ENCODE measurements around the gene MID1.

Gene MID1

GRCh38 chrX:10450229-10450958 is 170.0 kb downstream of the MID1 start:
- H3K36me3 ChIP-seq (ENCODE audit: control insufficient read depth, insufficient read depth, low read length) = peaks cover 5% of the 10 kb centered on the region

GRCh38 chrX:10447564-10448214 is 172.7 kb downstream of the MID1 start:
- H3K9ac ChIP-seq (ENCODE audit: low read depth, low read length) = no peak overlapping the region
- no peaks in the 10 kb centered on the region for H3K4me1 ChIP-seq (ENCODE audit: control insufficient read depth, insufficient read depth, low read length)
- peaks cover 4% of the 10 kb centered on the region for H3K27me3 ChIP-seq (ENCODE audit: control insufficient read depth, insufficient read depth, low read length)
- H3K4me3 ChIP-seq (ENCODE audit: low read depth, low read length) = no peak overlapping the region
- no peaks in the 10 kb centered on the region for H3K9me3 ChIP-seq (ENCODE audit: control insufficient read depth, insufficient read depth, low read length)
- no peaks in the 10 kb centered on the region for H3K36me3 ChIP-seq (ENCODE audit: control insufficient read depth, insufficient read depth, low read length)

More at GRCh38 chrX:10450229-10450958, 170.0 kb downstream of the MID1 start:
- Histone ChIP-seq H3K4me3 (ENCODE audit: low read depth, low read length) (no peak overlapping the region), H3K9me3 (ENCODE audit: control insufficient read depth, insufficient read depth, low read length) (peaks cover 4% of the 10 kb centered on the region), H3K4me1 (ENCODE audit: control insufficient read depth, insufficient read depth, low read length) (no peaks in the 10 kb centered on the region), H3K9ac (ENCODE audit: low read depth, low read length) (no peak overlapping the region), H3K27me3 (ENCODE audit: control insufficient read depth, insufficient read depth, low read length) (no peaks in the 10 kb centered on the region)

- no peak overlapping the region for H3K9ac ChIP-seq (ENCODE audit: low read depth, low read length)
- no peaks in the 10 kb centered on the region for H3K36me3 ChIP-seq (ENCODE audit: control insufficient read depth, insufficient read depth, low read length)
- H3K27me3 ChIP-seq (ENCODE audit: control insufficient read depth, insufficient read depth, low read length) = peaks cover 7% of the 10 kb centered on the region
- no peaks in the 10 kb centered on the region for H3K9me3 ChIP-seq (ENCODE audit: control insufficient read depth, insufficient read depth, low read length)
- H3K4me3 ChIP-seq (ENCODE audit: low read depth, low read length) = no peak overlapping the region
- peaks cover 10% of the 10 kb centered on the region for H3K4me1 ChIP-seq (ENCODE audit: control insufficient read depth, insufficient read depth, low read length)
Measured at GRCh38 chrX:10444204-10444603, 176.2 kb downstream of the MID1 start.

GRCh38 chrX:10441464-10441863 is 178.9 kb downstream of the MID1 start:
- peaks cover 7% of the 10 kb centered on the region for H3K27me3 ChIP-seq (ENCODE audit: control insufficient read depth, insufficient read depth, low read length)

GRCh38 chrX:10433296-10433965 is 187.0 kb downstream of the MID1 start:
- Histone ChIP-seq H3K27me3 (ENCODE audit: control insufficient read depth, insufficient read depth, low read length) (no peaks in the 10 kb centered on the region), H3K4me1 (ENCODE audit: control insufficient read depth, insufficient read depth, low read length) (no peaks in the 10 kb centered on the region), H3K9me3 (ENCODE audit: control insufficient read depth, insufficient read depth, low read length) (peaks cover 3% of the 10 kb centered on the region), H3K9ac (ENCODE audit: low read depth, low read length) (no peak overlapping the region), H3K4me3 (ENCODE audit: low read depth, low read length) (no peak overlapping the region), H3K36me3 (ENCODE audit: control insufficient read depth, insufficient read depth, low read length) (no peaks in the 10 kb centered on the region)

More at GRCh38 chrX:10441464-10441863, 178.9 kb downstream of the MID1 start:
- Histone ChIP-seq H3K36me3 (ENCODE audit: control insufficient read depth, insufficient read depth, low read length) (no peaks in the 10 kb centered on the region), H3K4me1 (ENCODE audit: control insufficient read depth, insufficient read depth, low read length) (peaks cover 10% of the 10 kb centered on the region), H3K9me3 (ENCODE audit: control insufficient read depth, insufficient read depth, low read length) (no peaks in the 10 kb centered on the region), H3K9ac (ENCODE audit: low read depth, low read length) (no peak overlapping the region), H3K4me3 (ENCODE audit: low read depth, low read length) (no peak overlapping the region)

GRCh38 chrX:10429908-10430307 is 190.5 kb downstream of the MID1 start:
- Histone ChIP-seq H3K9me3 (ENCODE audit: control insufficient read depth, insufficient read depth, low read length) (peaks cover 3% of the 10 kb centered on the region), H3K4me3 (ENCODE audit: low read depth, low read length) (no peak overlapping the region), H3K9ac (ENCODE audit: low read depth, low read length) (no peak overlapping the region), H3K36me3 (ENCODE audit: control insufficient read depth, insufficient read depth, low read length) (no peaks in the 10 kb centered on the region), H3K4me1 (ENCODE audit: control insufficient read depth, insufficient read depth, low read length) (no peaks in the 10 kb centered on the region), H3K27me3 (ENCODE audit: control insufficient read depth, insufficient read depth, low read length) (no peaks in the 10 kb centered on the region)

- Histone ChIP-seq H3K36me3 (ENCODE audit: control insufficient read depth, insufficient read depth, low read length) (no peaks in the 10 kb centered on the region), H3K27me3 (ENCODE audit: control insufficient read depth, insufficient read depth, low read length) (no peaks in the 10 kb centered on the region), H3K4me3 (ENCODE audit: low read depth, low read length) (no peak overlapping the region), H3K4me1 (ENCODE audit: control insufficient read depth, insufficient read depth, low read length) (no peaks in the 10 kb centered on the region), H3K9me3 (ENCODE audit: control insufficient read depth, insufficient read depth, low read length) (peaks cover 3% of the 10 kb centered on the region), H3K9ac (ENCODE audit: low read depth, low read length) (no peak overlapping the region)
Measured at GRCh38 chrX:10427249-10427648, 193.1 kb downstream of the MID1 start.

- Histone ChIP-seq H3K27me3 (ENCODE audit: control insufficient read depth, insufficient read depth, low read length) (no peaks in the 10 kb centered on the region), H3K36me3 (ENCODE audit: control insufficient read depth, insufficient read depth, low read length) (no peaks in the 10 kb centered on the region), H3K9ac (ENCODE audit: low read depth, low read length) (no peak overlapping the region), H3K4me1 (ENCODE audit: control insufficient read depth, insufficient read depth, low read length) (no peaks in the 10 kb centered on the region), H3K9me3 (ENCODE audit: control insufficient read depth, insufficient read depth, low read length) (no peaks in the 10 kb centered on the region), H3K4me3 (ENCODE audit: low read depth, low read length) (no peak overlapping the region)
Measured at GRCh38 chrX:10423716-10424115, 196.7 kb downstream of the MID1 start.

GRCh38 chrX:10420134-10420533 is 200.3 kb downstream of the MID1 start:
- no peaks in the 10 kb centered on the region for H3K27me3 ChIP-seq (ENCODE audit: control insufficient read depth, insufficient read depth, low read length)
- no peaks in the 10 kb centered on the region for H3K9me3 ChIP-seq (ENCODE audit: control insufficient read depth, insufficient read depth, low read length)
- H3K36me3 ChIP-seq (ENCODE audit: control insufficient read depth, insufficient read depth, low read length) = no peaks in the 10 kb centered on the region
- H3K4me1 ChIP-seq (ENCODE audit: control insufficient read depth, insufficient read depth, low read length) = no peaks in the 10 kb centered on the region
- H3K4me3 ChIP-seq (ENCODE audit: low read depth, low read length) = no peak overlapping the region
- H3K9ac ChIP-seq (ENCODE audit: low read depth, low read length) = no peak overlapping the region

GRCh38 chrX:10416424-10416823 is 204.0 kb downstream of the MID1 start:
- H3K36me3 ChIP-seq (ENCODE audit: control insufficient read depth, insufficient read depth, low read length) = no peaks in the 10 kb centered on the region
- no peaks in the 10 kb centered on the region for H3K27me3 ChIP-seq (ENCODE audit: control insufficient read depth, insufficient read depth, low read length)
- no peak overlapping the region for H3K9ac ChIP-seq (ENCODE audit: low read depth, low read length)
- no peaks in the 10 kb centered on the region for H3K4me1 ChIP-seq (ENCODE audit: control insufficient read depth, insufficient read depth, low read length)
- no peaks in the 10 kb centered on the region for H3K9me3 ChIP-seq (ENCODE audit: control insufficient read depth, insufficient read depth, low read length)
- no peak overlapping the region for H3K4me3 ChIP-seq (ENCODE audit: low read depth, low read length)

GRCh38 chrX:10415306-10416001 is 204.9 kb downstream of the MID1 start:
- Histone ChIP-seq H3K4me1 (ENCODE audit: control insufficient read depth, insufficient read depth, low read length) (no peaks in the 10 kb centered on the region), H3K9ac (ENCODE audit: low read depth, low read length) (no peak overlapping the region), H3K4me3 (ENCODE audit: low read depth, low read length) (no peak overlapping the region), H3K27me3 (ENCODE audit: control insufficient read depth, insufficient read depth, low read length) (no peaks in the 10 kb centered on the region), H3K9me3 (ENCODE audit: control insufficient read depth, insufficient read depth, low read length) (no peaks in the 10 kb centered on the region), H3K36me3 (ENCODE audit: control insufficient read depth, insufficient read depth, low read length) (no peaks in the 10 kb centered on the region)
